ENCODE results near the gene THRB. TPM values are rescaled to one million over a fixed set of nuclear protein-coding genes. Genes with fewer than 3 reads are reported as not detected.

Gene THRB
- total and polyA plus RNA-seq, 8 donors, result 3.6 to 47.3 (median 14.5) TPM

GRCh38 chr3:24305795-24306467 lies 188.7 kb downstream of the THRB start:
- intact Hi-C loops (cut with DNase I; ENCODE audit: low total_unique reads), result no loop called here
- 11 to 24% (median 16%) methylated on average over 4 of the region's 4 CpGs for WGBS, 5 donors

GRCh38 chr3:24303057-24303754 lies 191.4 kb downstream of the THRB start:
- Histone ChIP-seq H3K9me3 (no peaks in the 10 kb centered on the region), H3K4me3 (no peak overlapping the region), H3K27me3 (no peaks in the 10 kb centered on the region), H3K4me1 (peaks cover 14 to 49% (median 34%) of the 10 kb centered on the region in 4 donors), H3K36me3 (no peaks in the 10 kb centered on the region), H3K27ac (no peak overlapping the region)
- no peak for DNase-seq
- TF ChIP-seq EP300 (IDR thresholded peaks at IDR 0.05) (no peak), POLR2A (IDR thresholded peaks at IDR 0.05) (no peak), POLR2AphosphoS5 (IDR thresholded peaks at IDR 0.05) (no peak)
- TF ChIP-seq, protein P1, sequence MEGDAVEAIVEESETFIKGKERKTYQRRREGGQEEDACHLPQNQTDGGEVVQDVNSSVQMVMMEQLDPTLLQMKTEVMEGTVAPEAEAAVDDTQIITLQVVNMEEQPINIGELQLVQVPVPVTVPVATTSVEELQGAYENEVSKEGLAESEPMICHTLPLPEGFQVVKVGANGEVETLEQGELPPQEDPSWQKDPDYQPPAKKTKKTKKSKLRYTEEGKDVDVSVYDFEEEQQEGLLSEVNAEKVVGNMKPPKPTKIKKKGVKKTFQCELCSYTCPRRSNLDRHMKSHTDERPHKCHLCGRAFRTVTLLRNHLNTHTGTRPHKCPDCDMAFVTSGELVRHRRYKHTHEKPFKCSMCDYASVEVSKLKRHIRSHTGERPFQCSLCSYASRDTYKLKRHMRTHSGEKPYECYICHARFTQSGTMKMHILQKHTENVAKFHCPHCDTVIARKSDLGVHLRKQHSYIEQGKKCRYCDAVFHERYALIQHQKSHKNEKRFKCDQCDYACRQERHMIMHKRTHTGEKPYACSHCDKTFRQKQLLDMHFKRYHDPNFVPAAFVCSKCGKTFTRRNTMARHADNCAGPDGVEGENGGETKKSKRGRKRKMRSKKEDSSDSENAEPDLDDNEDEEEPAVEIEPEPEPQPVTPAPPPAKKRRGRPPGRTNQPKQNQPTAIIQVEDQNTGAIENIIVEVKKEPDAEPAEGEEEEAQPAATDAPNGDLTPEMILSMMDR (IDR thresholded peaks at IDR 0.05), result no peak
- intact Hi-C loops (cut with DNase I; ENCODE audit: low total_unique reads), result no loop called here
- 84 to 93% (median 91%) methylated on average over 7 of the region's 7 CpGs for WGBS, 5 donors

More at GRCh38 chr3:24305795-24306467, 188.7 kb downstream of the THRB start:
- Histone ChIP-seq H3K27me3 (no peaks in the 10 kb centered on the region), H3K36me3 (no peaks in the 10 kb centered on the region), H3K4me3 (no peak overlapping the region), H3K27ac (peak overlapping the region in 3 of 5 donors; percentile 30 to 57 (median 41)), H3K9me3 (no peaks in the 10 kb centered on the region), H3K4me1 (peaks cover 7 to 35% (median 20%) of the 10 kb centered on the region in 4 donors)
- TF ChIP-seq EP300 (IDR thresholded peaks at IDR 0.05), result no peak
- peak in 1 of 3 donors; percentile 9 for TF ChIP-seq POLR2AphosphoS5 (IDR thresholded peaks at IDR 0.05)
- peak in 1 of 2 donors; percentile 41 for DNase-seq

DNA sequence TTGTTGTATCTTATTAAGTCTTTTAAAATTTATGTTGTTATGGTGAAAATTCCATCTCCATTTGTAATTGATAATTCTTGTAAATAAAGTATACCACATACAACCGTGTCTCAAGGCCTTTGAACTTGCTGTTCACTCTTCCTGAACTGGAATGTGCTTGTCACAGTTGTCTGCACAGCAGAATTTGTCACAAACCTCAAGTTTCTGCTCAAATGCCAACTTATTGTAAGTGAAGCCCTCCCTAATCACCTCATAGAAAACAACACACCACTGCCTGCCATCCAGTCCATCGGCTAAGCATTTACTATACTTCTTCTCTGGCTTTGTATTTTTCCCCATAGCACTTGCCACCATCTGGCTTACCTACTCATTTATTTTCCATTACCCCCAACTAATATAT lies 192.3 kb downstream of the THRB start:
- Histone ChIP-seq H3K27me3 (no peaks in the 10 kb centered on the region), H3K9me3 (no peaks in the 10 kb centered on the region), H3K4me3 (no peak overlapping the region), H3K27ac (no peak overlapping the region), H3K36me3 (no peaks in the 10 kb centered on the region), H3K4me1 (peaks cover 14 to 43% (median 31%) of the 10 kb centered on the region in 4 donors)
- TF ChIP-seq EP300 (IDR thresholded peaks at IDR 0.05), result no peak
- no peak for TF ChIP-seq POLR2AphosphoS5 (IDR thresholded peaks at IDR 0.05)
- TF ChIP-seq, protein P1 (IDR thresholded peaks at IDR 0.05), result no peak
- TF ChIP-seq POLR2A (IDR thresholded peaks at IDR 0.05), result no peak
- WGBS, 5 donors, result 71 to 78% (median 77%) methylated on average over 2 of the region's 2 CpGs
- intact Hi-C loops (cut with DNase I; ENCODE audit: low total_unique reads), result no loop called here
- no peak for DNase-seq

DNA sequence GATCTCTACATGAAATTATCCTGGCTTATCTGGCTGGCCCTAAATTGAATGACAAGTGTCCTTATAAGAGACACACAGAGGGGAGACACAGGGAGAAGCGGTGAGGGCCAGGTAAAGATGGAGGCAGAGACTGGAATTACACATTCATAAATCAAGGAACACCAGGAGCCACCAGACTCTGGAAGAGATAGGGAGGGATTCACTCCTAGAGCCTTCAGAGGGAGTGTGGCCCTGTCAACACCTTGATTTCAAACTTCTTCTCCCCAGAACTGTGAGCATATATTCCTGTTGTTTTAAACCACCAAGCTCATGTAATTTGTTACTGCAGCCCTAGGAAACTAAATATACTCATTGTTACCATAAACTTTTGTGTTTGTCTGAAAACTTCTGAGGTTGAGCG lies 193.7 kb downstream of the THRB start:
- no peaks in the 10 kb centered on the region for H3K27me3 ChIP-seq
- WGBS, 5 donors, result 86 to 96% (median 94%) methylated on average over 2 of the region's 2 CpGs
- H3K9me3 ChIP-seq, result no peaks in the 10 kb centered on the region
- intact Hi-C loops (cut with DNase I; ENCODE audit: low total_unique reads), result no loop called here
- H3K36me3 ChIP-seq, result no peaks in the 10 kb centered on the region
- H3K4me3 ChIP-seq, result no peak overlapping the region
- H3K27ac ChIP-seq, result no peak overlapping the region
- no peak for TF ChIP-seq POLR2AphosphoS5 (IDR thresholded peaks at IDR 0.05)
- TF ChIP-seq, protein P1 (IDR thresholded peaks at IDR 0.05), result no peak
- no peak for TF ChIP-seq POLR2A (IDR thresholded peaks at IDR 0.05)
- no peak for TF ChIP-seq EP300 (IDR thresholded peaks at IDR 0.05)
- DNase-seq, result no peak
- peaks cover 8 to 43% (median 22%) of the 10 kb centered on the region in 4 donors for H3K4me1 ChIP-seq
